NT2/D1 (cell line): Measurements from ENCODE around the gene SLC44A3.
A peak's percentile ranks its signal among the peaks of the same experiment; 100 is the strongest.

Experiments
- DNase-seq: peaks from one replicate; pipeline ENCODE4 v3.0.0-alpha.2; 2011; ENCODE audit warnings: low read depth, low spot score
- H3K27me3 ChIP-seq: 2 replicates; pipeline ENCODE4 v1.6.0; 2011; ENCODE audit warnings: mild to moderate bottlenecking; ENCODE audit not compliant: insufficient read length, insufficient read depth
- H3K36me3 ChIP-seq: 2 replicates; pipeline ENCODE4 v1.6.1; 2011; ENCODE audit warnings: mild to moderate bottlenecking, low read length, mixed read lengths; ENCODE audit not compliant: insufficient read depth, insufficient read length
- H3K4me1 ChIP-seq: 2 replicates; pipeline ENCODE4 v1.5.1; 2011; ENCODE audit not compliant: insufficient read depth, insufficient read length
- H3K4me3 ChIP-seq: 2 replicates; pipeline ENCODE4 v1.5.1; 2011; ENCODE audit warnings: low read depth; ENCODE audit not compliant: insufficient read length
- H3K9ac ChIP-seq: 2 replicates; pipeline ENCODE4 v1.6.0; 2011; ENCODE audit warnings: low read depth; ENCODE audit not compliant: insufficient read length
- H3K9me3 ChIP-seq: 2 replicates; pipeline ENCODE4 v1.5.1; 2011; ENCODE audit warnings: mild to moderate bottlenecking, low read length; ENCODE audit not compliant: insufficient read depth
- SUZ12 ChIP-seq: IDR thresholded peaks from 2 replicates; pipeline ENCODE4 v1.6.1; 2011; ENCODE audit not compliant: insufficient read length, insufficient read depth; ENCODE audit errors: extremely low read depth
- YY1 ChIP-seq: IDR thresholded peaks from 2 replicates; pipeline ENCODE4 v1.6.1; 2011; ENCODE audit not compliant: insufficient read length, insufficient read depth
- ZNF274 ChIP-seq: IDR thresholded peaks from 2 replicates; pipeline ENCODE4 v1.6.1; 2011; ENCODE audit warnings: mild to moderate bottlenecking, low read depth, low read length

Gene SLC44A3

GRCh38 chr1:94925004-94925403 is 104.8 kb downstream of the SLC44A3 start:
- no peaks in the 10 kb centered on the region for H3K27me3 ChIP-seq
- DNase-seq, result no peak
- peak overlapping the region; percentile 89 for H3K4me3 ChIP-seq
- H3K9me3 ChIP-seq, result no peaks in the 10 kb centered on the region
- peaks cover 8% of the 10 kb centered on the region for H3K4me1 ChIP-seq
- peak overlapping the region; percentile 98 for H3K9ac ChIP-seq
- H3K36me3 ChIP-seq, result peaks cover 45% of the 10 kb centered on the region
- TF ChIP-seq ZNF274 (no peak), YY1 (no peak), SUZ12 (no peak)

DNA sequence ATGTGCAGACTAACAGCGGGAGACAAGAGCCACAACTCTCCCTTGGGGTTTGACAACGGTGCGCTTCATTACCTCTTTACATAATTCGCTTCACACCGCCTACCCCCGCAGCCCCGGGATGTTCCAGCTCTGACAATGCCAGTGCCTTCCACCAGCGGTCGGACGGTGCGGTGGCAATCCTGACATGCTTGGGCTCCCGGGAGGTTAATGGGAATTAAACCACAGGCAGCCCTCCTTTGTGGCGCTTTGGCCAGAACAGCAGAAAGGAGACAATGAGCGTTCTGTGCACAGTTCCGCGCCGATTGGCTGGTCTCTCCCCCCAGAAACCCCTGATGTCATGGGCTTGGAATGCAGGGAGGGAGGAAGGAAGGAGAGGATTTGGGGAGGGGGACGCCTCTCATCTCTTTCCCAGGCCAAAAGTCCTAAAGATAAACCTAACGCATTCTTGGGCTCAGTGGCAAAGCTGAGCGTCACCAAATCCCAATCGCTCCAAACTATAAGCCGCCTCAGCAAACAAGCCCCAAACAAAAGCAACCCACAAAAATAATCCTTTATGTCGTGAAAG is 105.5 kb downstream of the SLC44A3 start:
- Histone ChIP-seq H3K36me3 (peaks cover 43% of the 10 kb centered on the region), H3K4me3 (peak overlapping the region; percentile 89), H3K9ac (peak overlapping the region; percentile 98), H3K27me3 (no peaks in the 10 kb centered on the region), H3K9me3 (no peaks in the 10 kb centered on the region), H3K4me1 (peaks cover 6% of the 10 kb centered on the region)
- no peak for TF ChIP-seq ZNF274
- TF ChIP-seq YY1, result no peak
- TF ChIP-seq SUZ12, result no peak
- DNase-seq, result peak; percentile 98

DNA sequence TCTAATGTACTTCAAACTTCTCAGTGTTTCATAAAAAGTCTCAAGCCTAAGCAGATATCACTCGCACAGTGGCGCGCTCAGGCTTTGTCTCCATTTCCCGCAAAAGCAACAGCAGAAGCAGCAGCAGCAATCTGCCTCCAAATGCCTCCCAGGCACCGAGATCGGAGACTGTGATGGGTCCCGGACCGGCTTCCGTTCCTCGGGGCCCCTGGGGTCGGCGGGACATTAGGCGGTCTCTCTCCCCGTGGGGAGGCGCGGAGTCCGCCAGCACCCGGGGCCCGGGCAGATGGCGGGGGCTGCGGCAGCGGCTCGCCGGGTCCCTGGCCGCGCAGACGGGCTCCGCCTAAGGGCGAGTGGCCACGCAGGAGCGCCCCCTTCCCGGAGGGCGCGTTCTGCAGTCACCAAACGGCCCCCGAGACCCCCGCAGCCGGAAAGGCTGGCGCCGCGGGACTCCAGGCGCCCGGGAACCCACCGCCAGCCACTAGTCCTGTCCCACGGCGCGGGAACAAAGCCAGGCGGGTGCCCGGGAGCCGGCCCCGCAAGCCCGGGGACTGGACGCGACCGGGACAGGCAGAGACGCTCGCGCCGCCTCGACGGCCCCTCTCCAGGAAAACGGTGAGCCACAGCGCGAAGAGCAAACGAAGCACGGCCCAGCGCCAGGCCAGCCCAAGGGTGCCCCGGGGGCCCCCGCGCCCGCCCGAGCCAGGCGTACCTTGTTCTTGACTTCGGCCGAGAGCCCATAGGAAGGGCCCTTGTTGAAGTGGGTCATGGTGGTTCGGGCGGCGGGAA is 106.2 kb downstream of the SLC44A3 start:
- peak overlapping the region; percentile 98 for H3K9ac ChIP-seq
- H3K4me1 ChIP-seq, result peaks cover 6% of the 10 kb centered on the region
- peaks cover 39% of the 10 kb centered on the region for H3K36me3 ChIP-seq
- peak overlapping the region; percentile 89 for H3K4me3 ChIP-seq
- H3K27me3 ChIP-seq, result no peaks in the 10 kb centered on the region
- H3K9me3 ChIP-seq, result no peaks in the 10 kb centered on the region
- no peak for DNase-seq
- no peak for TF ChIP-seq YY1
- TF ChIP-seq ZNF274, result no peak
- no peak for TF ChIP-seq SUZ12

- peak; percentile 89 for DNase-seq
- peak within 1 kb of the TSS; percentile 98 for H3K9ac ChIP-seq
- TF ChIP-seq SUZ12 (no peak), YY1 (no peak), ZNF274 (no peak)
- no peaks in the 10 kb centered on the region for H3K27me3 ChIP-seq
- peaks cover 33% of the 10 kb centered on the region for H3K36me3 ChIP-seq
- peak within 1 kb of the TSS; percentile 89 for H3K4me3 ChIP-seq
- H3K4me1 ChIP-seq, result peaks cover 3% of the 10 kb centered on the region
- H3K9me3 ChIP-seq, result no peaks in the 10 kb centered on the region
Observed at GRCh38 chr1:94926915-94927404, 106.8 kb downstream of the SLC44A3 start, which contains the start of gene CNN3. TSS of gene CNN3 (minus strand) at chr1:94927110. CDS start at chr1:94926894, 216 bp downstream.

- Histone ChIP-seq H3K9me3 (no peaks in the 10 kb centered on the region), H3K27me3 (no peaks in the 10 kb centered on the region), H3K4me1 (peaks cover 3% of the 10 kb centered on the region), H3K36me3 (peaks cover 28% of the 10 kb centered on the region), H3K4me3 (peak overlapping the region; percentile 60), H3K9ac (peak overlapping the region; percentile 86)
- TF ChIP-seq YY1, result no peak
- TF ChIP-seq ZNF274, result no peak
- no peak for TF ChIP-seq SUZ12
- DNase-seq, result peak; percentile 42
Observed at GRCh38 chr1:94927405-94928175, 107.4 kb downstream of the SLC44A3 start.

DNA sequence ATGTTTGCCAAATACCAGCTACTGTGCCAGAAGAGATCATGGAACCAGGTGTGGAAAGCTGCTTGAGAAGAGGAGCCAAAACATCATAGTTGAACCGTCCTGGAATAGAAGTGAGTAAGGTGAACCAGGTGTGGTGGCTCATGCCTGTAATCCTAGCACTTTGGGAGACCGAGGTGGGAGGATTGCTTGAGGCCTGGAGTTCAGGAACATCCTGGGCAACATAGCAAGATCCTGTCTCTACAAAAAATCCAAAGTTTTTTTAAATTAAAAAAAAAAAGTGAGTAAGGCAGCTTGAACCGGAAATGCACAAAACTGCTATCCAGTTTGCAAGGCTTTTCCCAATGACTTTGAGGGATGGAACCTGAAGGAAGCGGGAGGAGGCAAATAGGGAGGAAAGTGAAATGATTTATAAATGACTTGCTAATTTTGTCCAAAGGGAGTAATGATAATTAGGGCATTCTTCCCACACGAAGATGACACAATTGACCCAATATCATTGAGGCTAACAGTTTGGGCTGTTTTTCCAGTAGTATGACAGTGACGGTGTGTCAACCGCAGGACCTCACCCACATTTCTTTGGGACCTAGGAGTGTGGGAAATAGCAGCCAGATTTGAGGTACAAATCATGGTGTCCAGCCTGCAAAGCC is 108.3 kb downstream of the SLC44A3 start:
- H3K9ac ChIP-seq, result peak overlapping the region; percentile 86
- H3K4me3 ChIP-seq, result peak overlapping the region; percentile 60
- peaks cover 20% of the 10 kb centered on the region for H3K36me3 ChIP-seq
- DNase-seq, result no peak
- peaks cover 3% of the 10 kb centered on the region for H3K4me1 ChIP-seq
- H3K9me3 ChIP-seq, result no peaks in the 10 kb centered on the region
- H3K27me3 ChIP-seq, result no peaks in the 10 kb centered on the region
- TF ChIP-seq ZNF274 (no peak), SUZ12 (no peak), YY1 (no peak)
